IPS-18c (cell line): ENCODE results near the gene SLC16A7.
"Not testable (repeated sequence)": the region's sequence is repeated elsewhere in the genome, so short reads cannot be mapped to it uniquely, and the experiment has no call there.

Experiments used
- H3K4me3 ChIP-seq: 2 replicates; pipeline ENCODE4 v1.7.0; 2013; ENCODE audit warnings: low read depth, mild to moderate bottlenecking, low read length, moderate library complexity; ENCODE audit not compliant: insufficient read depth
- H3K9me3 ChIP-seq: one replicate; pipeline ENCODE4 v1.6.1; 2013; ENCODE audit warnings: mild to moderate bottlenecking, low read length, moderate library complexity; ENCODE audit not compliant: control insufficient read depth, insufficient read depth

Gene SLC16A7

DNA sequence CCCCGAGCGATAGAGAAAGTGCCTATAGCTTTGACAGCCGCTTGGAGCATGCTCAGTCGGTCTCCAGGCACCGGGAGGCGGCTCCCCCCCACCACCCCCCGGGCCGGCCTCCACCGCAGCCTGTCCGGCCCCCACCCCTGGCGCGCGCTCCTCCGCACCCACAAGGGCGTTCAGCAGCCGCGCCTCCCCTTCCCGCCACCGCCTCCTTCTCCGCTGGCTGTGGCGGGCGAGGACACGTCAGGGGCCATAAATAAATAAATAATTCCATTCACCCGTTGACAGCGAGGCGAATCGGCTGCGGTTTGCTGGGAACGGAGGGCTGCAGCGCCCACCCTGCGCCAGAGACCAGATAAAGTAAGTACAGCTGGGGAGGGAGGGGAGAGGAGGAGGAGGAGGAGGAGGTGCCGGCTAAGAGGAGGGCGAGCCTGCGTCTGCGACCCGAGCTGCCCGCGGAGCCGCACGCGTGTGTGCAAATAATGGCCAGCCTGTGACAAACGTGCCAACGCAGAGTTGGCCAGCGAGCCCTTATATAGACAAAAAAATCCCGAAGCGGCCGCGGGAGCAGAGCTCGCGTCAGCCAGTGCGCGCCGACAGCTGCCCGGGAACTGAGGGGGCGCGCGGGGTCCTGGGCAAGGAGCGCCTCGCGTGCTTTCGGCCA is at the start of gene SLC16A7:
SLC16A7 (plus strand) TSS at position 147 of the 658 bp plus-strand sequence. CDS start 108,773 bp downstream, outside the sequence.
- no peaks in the 10 kb centered on the region for H3K9me3 ChIP-seq
- peak within 1 kb of the TSS; percentile 85 for H3K4me3 ChIP-seq

GRCh38 chr12:59548930-59549329 is 46.9 kb upstream of the SLC16A7 start:
- no peaks in the 10 kb centered on the region for H3K9me3 ChIP-seq
- no peak overlapping the region for H3K4me3 ChIP-seq

- no peak overlapping the region for H3K4me3 ChIP-seq
Measured at GRCh38 chr12:59559696-59560095, 36.1 kb upstream of the SLC16A7 start.

GRCh38 chr12:59570145-59570544 is 25.7 kb upstream of the SLC16A7 start:
- Histone ChIP-seq H3K4me3 (no peak overlapping the region), H3K9me3 (no peaks in the 10 kb centered on the region)

More at GRCh38 chr12:59559696-59560095, 36.1 kb upstream of the SLC16A7 start:
- no peaks in the 10 kb centered on the region for H3K9me3 ChIP-seq

DNA sequence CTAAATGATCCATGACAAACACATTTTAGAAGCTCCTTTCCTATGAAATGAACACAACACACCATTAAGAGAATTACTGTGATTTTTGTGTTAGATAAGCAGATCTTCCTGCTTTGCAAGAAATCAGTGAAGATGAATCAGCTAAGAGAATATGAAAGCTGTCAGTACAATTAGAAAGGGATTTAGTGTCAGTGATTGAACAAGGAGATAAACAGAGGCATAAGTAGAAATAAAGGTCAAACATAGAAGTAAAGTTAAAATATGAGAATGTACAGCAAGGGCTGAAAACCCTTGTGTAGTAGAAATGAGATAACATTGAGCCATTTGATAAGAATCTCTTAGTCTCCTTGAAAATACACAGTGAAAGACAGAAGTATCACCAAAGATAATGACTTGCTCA is 21.4 kb upstream of the SLC16A7 start:
- H3K9me3 ChIP-seq, result no peaks in the 10 kb centered on the region
- no peak overlapping the region for H3K4me3 ChIP-seq

DNA sequence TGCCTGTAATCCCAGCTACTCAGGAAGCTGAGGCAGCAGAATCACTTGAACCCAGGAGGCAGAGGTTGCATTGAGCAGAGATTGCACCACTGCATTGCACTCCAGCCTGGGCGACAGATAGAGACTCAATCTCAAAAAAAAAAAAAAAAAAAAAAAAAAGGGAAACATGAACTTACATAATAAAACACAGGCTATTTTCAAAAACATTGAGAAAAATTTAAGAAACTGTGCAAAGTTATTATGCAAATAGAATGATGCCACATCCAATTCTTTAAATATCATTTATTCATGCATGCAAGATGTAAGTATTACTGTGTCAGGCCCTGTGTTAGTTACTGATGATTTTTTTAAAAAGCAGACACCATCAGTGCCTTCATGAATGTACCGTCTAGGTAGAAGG is 20.0 kb upstream of the SLC16A7 start:
- H3K4me3 ChIP-seq, result no peak overlapping the region
- no peaks in the 10 kb centered on the region for H3K9me3 ChIP-seq

DNA sequence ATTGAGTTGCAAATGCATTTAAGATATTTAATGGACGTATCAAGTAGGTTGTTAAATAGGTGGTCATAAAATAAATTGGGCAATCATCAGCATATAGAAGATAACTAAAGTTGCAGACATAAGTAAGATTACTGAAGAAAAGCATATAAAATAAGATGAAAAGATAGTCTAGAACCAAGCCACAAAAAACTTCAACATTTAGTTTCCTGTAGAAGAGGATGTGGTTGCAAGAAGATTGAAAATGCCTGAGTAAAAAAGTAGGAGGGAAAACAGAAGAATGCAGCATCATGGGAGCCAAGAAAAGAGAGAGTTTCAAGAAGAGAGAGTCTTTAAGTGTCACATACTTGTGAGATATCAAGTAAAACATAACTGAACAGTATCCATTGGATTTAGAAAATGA is 17.6 kb upstream of the SLC16A7 start:
- no peaks in the 10 kb centered on the region for H3K9me3 ChIP-seq
- H3K4me3 ChIP-seq, result no peak overlapping the region

DNA sequence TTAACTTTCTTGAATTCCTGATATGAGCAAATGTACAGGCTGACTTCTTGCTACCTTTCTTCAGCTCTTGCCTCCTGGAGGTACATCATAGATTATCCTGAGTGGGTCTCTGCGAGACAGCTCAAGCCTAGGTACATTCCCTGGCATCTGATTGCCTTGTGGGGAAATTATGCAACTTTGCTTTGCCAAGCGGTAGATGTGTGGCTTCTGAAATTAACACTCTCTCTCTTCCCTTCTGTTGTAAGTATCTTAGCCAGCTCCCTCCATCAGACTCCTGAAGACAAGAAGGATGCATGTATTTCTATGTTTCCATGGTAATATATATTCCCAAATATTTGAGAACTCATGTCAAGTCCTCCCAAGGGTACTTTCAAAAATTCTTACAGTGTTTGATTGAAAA is 16.2 kb upstream of the SLC16A7 start:
- H3K9me3 ChIP-seq, result no peaks in the 10 kb centered on the region
- H3K4me3 ChIP-seq, result no peak overlapping the region

DNA sequence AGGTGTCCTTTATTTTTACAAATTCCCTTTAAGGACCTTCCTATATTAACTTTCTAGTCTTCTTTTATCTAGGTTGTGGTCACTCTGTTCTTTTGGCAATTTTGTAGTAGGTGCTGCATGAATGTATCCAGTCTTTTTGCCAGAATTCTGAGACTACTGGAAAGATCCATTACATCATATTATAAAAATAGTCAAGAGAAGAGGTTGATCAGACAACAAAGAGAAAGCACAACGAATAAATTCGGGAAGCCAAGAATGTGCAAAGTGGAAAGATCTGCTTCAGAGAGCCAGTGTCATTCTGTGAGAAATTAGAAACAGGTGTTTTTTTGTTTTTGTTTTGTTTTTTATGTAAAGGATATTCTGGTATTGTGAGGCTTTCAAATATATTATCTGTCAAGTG is 15.8 kb upstream of the SLC16A7 start:
- Histone ChIP-seq H3K4me3 (no peak overlapping the region), H3K9me3 (no peaks in the 10 kb centered on the region)

GRCh38 chr12:59583003-59583712 is 12.7 kb upstream of the SLC16A7 start:
- no peak overlapping the region for H3K4me3 ChIP-seq
- no peaks in the 10 kb centered on the region for H3K9me3 ChIP-seq

DNA sequence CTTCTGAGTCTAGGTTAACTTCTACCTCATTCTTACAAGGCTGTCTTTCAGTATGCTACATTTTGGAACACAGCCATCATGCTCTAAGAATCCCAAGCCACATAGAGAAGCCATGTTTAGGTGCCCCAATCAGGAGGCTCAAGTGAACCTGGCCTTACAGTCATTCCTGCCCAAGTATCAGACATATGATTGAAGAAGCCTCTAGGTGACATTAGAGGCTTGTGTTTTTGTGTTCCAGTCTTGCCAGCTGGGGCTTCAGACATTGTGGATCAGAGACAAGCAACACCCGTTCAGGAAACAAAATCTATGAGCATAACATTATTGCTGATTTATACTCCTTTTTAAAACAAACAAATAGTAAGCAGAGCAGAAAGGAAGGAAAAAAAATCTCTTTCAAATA is 8.1 kb upstream of the SLC16A7 start:
- no peaks in the 10 kb centered on the region for H3K9me3 ChIP-seq
- H3K4me3 ChIP-seq, result no peak overlapping the region

GRCh38 chr12:59593761-59594160 is 2.1 kb upstream of the SLC16A7 start:
- H3K4me3 ChIP-seq, result no peak overlapping the region

DNA sequence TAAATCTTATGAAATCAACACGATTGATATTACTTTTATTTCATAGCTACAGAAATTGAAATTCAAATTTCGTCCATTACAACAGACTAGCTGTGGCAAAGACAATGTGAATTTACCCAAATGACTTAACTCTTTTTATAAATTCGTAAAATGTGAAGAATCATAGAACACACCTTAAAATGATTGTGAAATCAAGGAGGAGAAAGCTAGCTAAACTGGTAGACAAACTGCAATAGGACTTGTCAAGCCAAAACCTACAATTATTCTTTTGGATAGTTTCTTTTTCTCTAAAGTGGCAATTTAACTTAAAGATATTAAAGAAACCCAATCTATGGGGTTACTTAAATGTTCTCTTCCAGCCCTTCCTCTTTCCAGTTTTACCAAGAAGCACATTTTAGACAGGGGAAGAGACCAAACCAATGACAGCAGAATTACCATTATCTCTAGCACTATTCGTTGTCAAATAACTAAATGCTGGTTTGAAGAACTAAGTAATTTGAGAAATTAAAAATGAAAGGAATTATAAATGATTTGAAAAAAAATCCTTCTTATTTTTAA is 807 bp upstream of the SLC16A7 start:
- H3K4me3 ChIP-seq, result peak overlapping the region; percentile 85

More at GRCh38 chr12:59593761-59594160, 2.1 kb upstream of the SLC16A7 start:
- H3K9me3 ChIP-seq, result no peaks in the 10 kb centered on the region

DNA sequence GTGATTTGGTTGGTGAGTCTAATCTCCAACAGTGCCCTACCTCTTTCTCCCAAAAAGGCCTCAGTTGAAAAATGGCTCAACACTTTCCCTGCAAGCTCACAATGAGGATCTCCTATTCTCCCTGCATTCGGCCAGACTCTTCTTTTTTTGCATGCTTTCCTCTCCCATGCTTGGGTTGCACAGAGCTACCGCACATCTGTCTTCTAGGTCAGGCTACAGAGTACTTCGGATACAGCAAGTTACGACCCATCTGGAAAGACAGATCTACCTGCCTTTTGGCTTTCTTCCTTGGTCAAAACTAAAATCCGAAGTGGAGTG is 305 bp upstream of the SLC16A7 start:
- H3K9me3 ChIP-seq, result no peaks in the 10 kb centered on the region
- peak overlapping the region; percentile 85 for H3K4me3 ChIP-seq

More for the DNA sequence above, 807 bp upstream of the SLC16A7 start:
- no peaks in the 10 kb centered on the region for H3K9me3 ChIP-seq

GRCh38 chr12:59597385-59597781 is 1.6 kb downstream of the SLC16A7 start:
- Histone ChIP-seq H3K9me3 (no peaks in the 10 kb centered on the region), H3K4me3 (no peak overlapping the region; the same call in 1 of the 2 replicates)

DNA sequence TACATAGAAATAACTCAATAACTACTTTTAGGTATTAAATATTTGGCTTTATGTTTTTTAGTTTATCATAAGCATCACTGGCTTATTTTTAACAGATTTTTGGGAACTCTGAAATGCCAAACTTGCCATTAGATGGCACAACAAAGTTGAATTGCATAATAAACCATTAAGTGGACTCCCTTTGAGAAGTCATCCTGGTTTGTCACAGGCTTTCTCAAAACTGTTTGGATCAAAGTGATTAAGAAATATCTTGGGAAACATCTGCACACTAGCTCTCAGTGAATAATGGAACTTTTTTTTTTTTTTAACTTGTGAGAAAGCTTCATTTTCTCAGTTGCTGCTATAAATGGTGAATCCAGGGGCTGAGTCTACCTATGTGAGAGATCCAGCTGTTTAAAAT is 4.3 kb downstream of the SLC16A7 start:
- H3K4me3 ChIP-seq, result no peak overlapping the region
- H3K9me3 ChIP-seq, result no peaks in the 10 kb centered on the region

- Histone ChIP-seq H3K9me3 (no peaks in the 10 kb centered on the region), H3K4me3 (no peak overlapping the region)
Measured at GRCh38 chr12:59603754-59604153, 7.9 kb downstream of the SLC16A7 start.

DNA sequence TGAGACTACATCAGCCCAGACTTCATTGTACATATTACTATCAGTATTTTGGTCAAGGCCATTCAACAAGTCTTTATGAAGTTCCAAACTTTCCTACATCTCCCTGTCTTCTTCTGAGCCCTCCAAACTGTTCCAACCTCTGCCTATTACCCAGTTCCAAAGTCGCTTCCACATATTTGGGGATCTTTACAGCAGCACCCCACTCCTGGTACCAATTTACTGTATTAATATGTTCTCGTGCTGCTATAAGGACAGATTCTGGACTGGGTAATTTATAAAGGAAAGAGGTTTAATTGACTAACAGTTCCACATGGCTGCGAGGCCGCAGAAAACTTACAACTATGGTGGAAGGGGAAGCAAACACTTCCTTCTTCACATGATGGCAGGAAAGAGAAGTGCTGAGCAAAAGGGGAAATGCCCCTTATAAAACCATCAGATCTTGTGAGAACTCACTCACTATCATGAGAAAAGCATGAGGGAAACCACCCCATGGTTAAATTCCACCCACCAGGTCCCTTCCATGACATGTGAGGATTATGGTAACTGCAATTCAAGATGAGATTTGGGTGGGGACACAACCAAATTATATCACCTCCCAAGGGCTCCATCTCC is 17.1 kb downstream of the SLC16A7 start:
- not testable (repeated sequence) for H3K9me3 ChIP-seq, H3K4me3 ChIP-seq
